HG02973 (cell line): ENCODE results near the gene DAZAP2.
A peak's percentile ranks its signal among the peaks of the same experiment; 100 is the strongest.
"Not testable (repeated sequence)": the region's sequence is repeated elsewhere in the genome, so short reads cannot be mapped to it uniquely, and the experiment has no call there.

ENCODE experiments used
- ATAC-seq: cut with Tn5 transposase; IDR thresholded peaks from one replicate; pipeline ENCODE4 v1.9.1; 2021; ENCODE audit warnings: moderate library complexity; ENCODE audit not compliant: unreplicated experiment

DAZAP2 gene

DNA sequence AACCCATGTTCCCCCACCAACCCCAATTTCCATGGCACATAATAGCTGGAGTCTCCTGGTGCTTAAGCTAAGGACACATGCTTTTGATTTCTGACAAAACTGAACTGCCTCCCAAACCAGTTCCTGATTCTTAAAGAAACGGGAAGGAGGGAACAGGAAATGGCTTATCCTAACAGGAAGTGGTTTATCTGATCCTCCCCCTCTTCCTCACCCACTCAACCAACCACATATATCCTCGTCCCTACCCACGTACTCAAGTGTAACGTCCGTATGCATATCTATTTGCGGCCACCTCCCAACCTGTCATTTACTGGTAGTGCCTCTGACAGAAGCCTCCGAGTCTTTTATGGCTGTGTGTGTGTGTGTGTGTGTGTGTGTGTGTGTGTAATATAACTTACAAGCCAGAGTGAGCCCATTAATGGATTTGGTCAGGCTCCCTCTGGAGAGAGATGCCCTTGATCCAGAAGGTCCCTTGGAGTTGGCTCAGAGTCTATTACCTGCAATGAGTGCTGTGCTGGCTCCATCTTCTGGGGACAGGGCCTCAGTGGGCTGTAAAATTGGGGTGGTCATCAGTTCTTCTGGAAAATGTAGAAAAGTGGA lies 7.7 kb downstream of the DAZAP2 start:
- no peak for ATAC-seq

DNA sequence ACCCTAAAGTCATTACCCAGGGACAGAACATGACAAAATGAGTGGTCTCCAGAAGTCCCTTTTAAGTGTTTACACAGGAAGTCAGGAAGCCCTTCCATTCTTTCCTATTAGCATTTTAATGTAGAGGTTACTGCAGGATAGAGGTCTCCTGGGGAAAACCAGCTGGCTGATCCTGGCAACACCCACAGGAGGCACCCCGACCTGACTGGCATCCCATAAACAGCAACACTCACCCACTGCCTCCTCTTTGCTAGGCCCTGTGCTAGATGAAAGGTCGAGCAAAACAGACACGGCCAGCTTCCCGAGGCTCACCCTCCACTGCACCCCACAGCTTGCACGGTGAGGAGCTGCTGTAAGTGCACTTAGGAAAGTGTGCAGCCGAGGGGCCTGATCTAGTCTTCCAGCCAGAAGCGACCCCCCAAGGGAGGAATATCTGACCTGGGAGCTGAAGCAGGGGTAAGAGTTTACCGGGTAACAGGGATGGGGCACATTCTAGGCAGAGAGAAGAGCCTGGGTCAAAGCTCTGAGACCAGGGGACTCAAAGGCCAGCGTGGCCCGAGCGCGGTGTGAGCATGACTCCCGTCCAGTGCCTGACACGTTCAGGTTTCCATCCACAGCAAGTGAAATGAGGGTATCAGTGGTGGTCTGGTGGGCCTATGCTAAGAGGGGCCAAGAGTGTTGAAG lies 9.0 kb downstream of the DAZAP2 start:
- ATAC-seq = no peak

DNA sequence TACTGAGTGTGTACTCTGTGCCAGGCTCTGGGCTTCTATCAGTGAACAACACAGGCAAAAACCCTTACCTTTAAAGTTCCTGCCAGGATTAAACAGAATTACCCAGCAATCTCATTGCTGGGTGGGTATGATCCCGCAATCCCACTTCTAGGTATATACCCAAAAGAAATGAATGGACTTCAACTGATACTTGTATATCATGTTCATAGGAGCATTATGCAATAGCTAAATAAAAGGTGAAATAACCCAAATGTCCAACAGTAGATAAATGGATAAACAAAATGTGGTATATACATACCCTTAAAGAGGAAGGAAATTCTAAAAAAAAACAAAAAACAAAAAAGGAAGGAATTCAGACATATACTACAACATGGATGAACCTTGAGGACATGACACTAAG lies 14.7 kb downstream of the DAZAP2 start:
- no peak for ATAC-seq

DNA sequence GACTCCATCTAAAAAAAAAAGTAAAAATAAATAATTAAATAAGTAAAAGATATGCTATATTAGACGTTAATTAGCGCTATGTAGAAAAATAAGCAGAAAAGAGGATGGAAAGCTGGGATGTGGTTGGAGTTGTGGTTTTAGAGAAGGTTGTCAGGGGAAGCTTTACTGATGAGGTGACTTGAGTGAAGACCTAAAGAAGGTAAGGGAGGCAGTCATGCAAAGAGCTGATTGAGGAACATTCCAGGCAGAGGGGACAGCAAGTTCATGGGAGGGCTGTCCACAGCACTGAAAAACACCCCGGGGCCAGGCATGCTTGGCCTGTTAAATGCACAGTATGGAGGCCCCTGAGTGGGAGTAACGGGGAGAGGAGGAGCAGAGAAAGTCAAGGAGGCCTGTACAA lies 15.9 kb downstream of the DAZAP2 start:
- no peak for ATAC-seq

DNA sequence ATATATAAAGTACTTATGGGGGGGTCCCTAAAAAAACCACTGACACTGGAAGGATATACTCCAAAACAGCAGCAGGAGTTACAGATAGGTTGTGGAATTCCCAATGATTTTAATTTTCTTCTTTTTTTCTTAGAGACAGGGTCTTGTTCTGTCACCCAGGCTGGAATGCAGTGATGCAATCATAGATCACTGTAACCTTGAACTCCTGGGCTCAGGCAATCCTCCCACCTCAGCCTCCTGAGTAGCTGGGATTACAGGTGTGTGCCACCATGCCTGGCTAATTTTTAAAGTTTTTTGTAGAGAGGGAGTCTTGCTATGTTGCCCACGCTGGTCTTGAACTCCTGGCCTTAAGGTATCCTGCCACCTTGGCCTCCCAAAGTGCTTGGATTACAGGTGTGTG lies 21.0 kb downstream of the DAZAP2 start:
- not testable (repeated sequence) for ATAC-seq

DNA sequence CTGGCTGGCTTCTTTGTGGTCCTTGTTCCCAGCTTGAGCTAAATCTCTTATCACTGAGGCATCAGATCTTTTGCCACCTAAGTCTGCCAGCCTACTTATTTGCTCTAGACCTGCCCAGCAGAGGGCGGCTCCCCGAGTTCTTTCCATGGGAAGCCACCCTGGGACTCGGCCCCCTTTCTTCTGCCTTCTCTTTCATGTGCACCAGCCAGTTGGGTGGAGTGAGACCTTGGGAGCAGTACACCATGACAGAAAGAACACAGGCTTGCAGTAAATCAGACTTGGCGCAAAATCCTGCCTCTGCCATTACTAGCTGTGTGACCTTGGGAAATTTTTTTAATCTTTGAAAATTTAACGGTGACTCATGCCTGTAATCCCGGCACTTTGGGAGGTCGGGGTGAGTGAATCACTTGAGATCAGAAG lies 24.1 kb downstream of the DAZAP2 start:
- no peak for ATAC-seq

DNA sequence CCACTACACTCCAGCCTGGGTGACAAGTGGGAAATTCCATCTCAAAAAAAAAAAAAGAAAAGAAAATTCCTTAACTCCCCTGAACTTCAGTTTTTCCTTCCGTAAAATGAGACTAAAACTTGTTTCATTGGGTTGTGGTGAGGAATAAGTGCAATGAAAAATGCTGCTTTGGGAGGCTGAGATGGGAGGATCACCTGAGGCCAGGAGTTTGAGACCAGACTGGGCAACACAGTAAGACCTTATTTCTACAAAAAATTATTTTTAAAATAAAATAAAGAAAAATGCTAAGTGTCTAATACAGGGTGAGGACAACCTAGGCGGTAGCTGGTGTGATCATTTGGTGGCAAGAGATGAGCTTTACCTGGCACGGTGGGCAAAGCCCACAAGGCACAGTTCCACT lies 24.7 kb downstream of the DAZAP2 start:
- ATAC-seq = no peak

DNA sequence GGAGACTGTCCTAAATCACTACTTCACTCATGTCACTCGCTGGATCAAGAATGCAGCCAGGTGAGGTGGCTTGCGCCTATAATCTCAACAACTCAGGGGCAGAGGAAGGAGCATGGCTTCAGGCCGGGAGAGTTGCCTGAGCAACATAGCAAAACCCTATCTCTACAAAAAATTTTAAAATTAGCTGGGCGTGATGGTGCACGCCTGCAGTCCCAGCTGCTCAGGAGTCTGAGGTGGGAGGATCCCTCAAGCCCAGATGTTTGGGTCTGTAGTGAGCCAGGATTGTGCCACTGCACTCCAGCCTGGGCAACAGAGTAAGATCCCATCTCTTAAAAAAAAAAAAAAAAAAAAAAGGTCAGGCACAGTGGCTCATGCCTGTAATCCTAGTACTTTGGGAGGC lies 25.7 kb downstream of the DAZAP2 start:
- no peak for ATAC-seq

DNA sequence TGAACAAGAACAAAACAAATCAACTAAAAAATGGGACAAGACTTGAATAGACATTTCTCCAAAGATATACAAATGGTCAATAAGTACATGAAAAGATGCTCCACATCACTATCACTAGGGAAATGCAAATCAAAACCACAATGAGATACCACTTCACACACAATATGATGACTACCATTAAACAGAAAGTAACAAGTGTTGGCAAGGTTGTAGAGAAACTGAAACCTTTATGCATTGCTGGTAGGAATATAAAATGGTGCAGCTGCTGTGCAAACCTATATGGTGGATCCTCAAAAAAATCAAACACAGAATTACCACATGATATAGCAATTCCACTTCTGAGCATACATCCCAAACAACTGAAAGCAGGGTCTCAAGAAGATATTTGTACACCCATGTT lies 26.4 kb downstream of the DAZAP2 start:
- no peak for ATAC-seq

DNA sequence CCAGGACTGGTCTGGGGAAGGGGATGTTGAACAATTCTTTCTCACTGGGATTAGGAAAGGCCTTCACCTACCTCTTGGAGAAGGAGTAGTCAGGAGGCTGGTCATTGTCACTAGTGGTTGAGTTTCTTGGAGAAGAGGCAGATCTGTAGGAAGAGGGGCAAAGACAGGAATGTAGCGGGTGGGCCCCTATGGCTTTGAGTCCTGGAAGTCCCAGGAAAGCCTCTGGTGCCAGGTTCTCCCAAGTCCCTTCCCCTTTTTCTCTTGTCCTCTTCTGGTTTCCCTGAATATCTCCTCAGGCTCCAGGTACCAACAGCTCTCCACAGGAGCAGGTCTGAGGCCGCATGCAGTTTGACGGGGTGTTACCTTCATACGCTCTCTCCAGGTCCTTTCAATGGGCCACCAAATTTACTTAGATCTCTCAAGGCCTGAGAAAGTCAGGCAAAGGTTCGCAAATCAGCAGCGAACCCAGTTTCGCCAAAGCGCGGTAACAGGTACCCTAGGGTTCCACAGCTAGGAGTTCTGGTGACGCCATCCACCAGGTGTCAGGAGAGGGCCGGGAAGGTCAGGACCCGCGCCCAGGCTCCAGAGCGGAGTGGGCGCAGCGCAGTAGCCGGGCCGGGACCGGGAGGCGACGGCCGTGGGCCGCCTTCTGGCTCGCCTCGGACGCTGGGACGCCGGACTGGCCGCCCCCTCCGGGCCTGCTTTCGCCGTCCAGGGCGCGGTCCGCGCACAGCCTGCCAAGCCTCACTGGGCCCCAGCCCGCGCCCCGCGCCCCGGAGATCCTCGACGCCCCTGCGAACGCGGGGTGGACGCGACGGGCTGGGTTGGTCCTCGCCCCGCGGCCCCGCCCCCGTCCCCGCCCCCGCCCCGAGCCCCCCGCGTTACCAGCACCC lies 30.8 kb downstream of the DAZAP2 start:
- ATAC-seq = no peak

DNA sequence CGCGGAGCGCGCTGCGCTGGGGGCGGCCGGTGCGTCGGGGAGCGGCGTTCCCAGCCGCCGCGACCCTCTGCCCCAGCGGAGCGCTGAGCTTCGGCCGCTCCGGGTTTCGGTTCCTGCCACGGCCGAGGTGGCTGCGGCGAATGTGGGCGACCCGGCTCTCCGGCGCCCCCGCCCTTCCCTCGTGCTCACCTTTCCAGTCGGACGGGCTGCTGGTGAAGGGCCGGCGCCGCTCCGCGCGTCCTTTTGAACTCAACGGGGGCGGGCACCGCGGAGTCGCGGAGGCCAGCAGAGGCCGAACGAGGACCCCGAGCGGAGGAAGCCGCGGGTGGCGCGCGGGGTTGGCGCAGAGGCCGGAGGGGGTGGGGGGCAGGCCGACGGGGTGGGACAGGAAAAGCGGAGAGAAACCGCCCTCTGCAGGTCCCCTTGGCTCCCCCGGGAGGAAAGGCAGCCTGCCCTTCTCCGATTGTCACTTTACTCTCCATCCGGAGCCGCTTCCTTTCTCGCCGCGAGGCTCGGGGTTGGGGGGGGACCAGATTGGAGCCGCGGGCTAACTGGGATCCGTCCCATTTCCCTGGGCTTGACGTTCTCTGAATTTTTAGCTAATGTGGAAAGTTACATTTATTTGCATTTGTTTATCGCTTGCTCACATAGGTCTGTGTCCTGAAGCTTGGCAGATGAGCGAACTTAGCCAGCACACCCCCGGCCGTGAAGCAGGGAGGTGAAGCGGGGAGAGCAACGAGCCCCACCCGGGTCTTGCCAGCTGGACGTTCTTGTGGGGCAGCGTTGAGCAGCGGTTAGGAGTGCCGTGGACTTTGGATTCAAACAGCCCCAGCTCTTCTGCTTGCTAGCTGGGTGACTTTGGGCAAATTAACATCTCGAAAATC lies 31.7 kb downstream of the DAZAP2 start, which contains the start of gene SMAGP:
Gene SMAGP, minus strand, starts transcription at position 349 of the 884 bp plus-strand sequence. CDS start 1,137 bp downstream, outside the sequence.
- ATAC-seq = peak; percentile 55

DNA sequence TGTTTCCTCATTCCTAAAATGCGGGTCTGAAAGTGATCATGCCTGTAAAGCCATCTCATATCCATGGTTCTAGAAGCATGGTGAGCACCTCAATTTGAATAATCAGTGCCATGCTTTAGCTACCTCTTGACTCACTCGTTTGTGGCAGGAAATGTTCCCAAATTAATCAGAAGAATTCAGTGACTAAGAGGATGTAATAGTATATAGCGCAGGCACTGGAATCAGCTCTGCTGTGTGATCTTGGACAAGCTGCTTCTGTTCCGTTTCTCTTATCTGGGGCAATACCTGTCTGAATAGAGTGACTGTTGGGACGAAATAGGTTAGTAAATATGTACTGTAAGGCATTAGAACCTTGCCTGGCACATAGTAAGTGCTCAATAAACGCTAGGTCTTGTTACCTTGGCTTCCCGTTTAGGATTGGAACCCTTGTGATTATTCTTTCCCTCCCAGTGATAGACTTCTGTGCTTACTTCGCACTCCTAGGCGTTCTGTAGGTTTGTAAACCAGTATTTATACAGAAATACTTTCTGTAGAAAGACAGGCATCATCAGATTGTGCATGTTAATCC lies 32.4 kb downstream of the DAZAP2 start:
- no peak for ATAC-seq

DNA sequence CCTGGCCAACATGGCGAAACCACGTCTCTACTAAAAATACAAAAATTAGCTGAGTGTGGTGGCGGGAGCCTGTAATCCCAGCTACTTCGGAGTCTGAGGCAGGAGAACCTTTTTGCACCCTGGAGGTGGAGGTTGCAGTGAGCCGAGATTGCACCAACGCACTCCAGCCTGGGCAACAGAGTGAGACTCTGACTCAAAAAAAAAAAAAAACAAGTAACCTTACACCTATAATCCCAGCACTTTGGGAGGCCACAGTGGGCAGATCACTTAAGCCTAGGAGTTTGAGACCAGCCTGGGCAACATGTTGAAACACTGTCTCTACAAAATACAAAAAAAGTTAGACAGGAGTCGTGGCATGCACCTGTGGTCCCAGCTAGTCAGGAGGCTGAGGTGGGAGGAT lies 34.2 kb downstream of the DAZAP2 start:
- ATAC-seq = not testable (repeated sequence)

DNA sequence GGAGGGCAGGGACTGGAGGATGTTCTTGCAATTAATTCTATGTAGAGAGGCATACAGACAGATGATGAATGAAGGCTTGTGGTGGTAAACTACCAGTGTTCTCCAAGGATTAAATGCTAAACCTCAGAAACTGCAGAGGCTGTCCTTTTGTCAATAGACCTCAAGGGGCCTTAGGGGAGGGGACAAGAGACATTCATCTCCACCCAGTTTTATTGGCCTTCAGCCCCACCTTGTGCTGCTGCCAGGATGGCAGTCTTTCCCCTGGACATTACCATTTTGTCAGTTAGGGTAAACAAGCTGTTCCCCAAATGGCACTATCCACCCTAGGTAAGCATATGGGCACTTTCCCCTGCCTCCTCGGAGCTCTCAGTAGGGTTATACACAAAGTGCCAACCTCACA lies 36.5 kb downstream of the DAZAP2 start:
- no peak for ATAC-seq

DNA sequence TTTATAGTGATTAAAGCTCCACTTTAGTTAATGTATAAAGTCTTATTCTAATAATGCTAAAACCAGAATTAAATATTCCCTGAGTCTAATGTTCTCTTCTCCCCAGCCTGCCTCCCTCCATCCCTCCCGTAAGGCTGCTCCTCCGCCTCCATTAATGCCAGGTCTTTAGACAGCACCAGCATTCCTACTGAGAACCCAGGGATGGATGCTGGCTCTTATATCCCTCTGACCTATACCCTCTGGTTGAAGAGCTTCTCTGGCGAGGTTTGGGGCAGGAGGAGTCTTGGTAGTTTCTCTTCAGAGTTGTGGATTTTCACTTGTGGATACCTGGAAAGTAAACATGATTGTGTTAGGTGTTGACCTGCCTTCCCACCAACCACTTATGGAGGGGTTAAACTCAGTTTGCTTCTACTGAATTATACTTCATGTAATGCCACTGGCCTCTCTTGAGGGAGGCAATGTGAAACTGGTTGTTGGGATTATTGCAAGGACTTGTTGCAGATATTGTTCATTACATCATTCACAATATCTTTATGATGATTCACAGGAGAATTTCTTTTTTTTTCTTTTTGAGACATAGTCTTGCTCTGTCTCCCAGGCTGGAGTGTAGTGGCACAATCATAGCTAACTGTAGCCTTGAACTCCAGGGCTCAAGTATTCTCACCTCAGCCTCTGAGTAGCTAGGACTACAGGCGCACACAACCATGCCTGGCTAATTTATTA lies 42.7 kb downstream of the DAZAP2 start:
- ATAC-seq = no peak

DNA sequence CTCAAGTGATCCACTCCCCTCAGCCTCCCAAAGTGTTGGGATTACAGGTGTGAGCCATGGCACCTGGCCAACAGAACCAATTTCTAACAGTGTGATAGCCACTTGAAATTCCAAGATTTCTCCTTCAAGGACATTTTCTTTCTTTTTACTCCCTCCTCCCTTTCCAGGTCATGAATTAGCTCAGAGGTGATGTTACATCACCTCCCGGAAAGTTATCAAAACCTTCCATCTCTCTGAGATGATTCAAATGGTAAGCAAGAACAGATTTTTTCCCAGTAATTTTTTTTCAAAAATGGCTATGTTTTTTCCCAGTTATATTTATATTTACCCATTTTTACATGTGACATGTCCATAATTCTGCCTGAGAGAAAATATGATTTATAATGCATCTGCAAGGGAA lies 47.2 kb downstream of the DAZAP2 start:
- ATAC-seq = no peak

DNA sequence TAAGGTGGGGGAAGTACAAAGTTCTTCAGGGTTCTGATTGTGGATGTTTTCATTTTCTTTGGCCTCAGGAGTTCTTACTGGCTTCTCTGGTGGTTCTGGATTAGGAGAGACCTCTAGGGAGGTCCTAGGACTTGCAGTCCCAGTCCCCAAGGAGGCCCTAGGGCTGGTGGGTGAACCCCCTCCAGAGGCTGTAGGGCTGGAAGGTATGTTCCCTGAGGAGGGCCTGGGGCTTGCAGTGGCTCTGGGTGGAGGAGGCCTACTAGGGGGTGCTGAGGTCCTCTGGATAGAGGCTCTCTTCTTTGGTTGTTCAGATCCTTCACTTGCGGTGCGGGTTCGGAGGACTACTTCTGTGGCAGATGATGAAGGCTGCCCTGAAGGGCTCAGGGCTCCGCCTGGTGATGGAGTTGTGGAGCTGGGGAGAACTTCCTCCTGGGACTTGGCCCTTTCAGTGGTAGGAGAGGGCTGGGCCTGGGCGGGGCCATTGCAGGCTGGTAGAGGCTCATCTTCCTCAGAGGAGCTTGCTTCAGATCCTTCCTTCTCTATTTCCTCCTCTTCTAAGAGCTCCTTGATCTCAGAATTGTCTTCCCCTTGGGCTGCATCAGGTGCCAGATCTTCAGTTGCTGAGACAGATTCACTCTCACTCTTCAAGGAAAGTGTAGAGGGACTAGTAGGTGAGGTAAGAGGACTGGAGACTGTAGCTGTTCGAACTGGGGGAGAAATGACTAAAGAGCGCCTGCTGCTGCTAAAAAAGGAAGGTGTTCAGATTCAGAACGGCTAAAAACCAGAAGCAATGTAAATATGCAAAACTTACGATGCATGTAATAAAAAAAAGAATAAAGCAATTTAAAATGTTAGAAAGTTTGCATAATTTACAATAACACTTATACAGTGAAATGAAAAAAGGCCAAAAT lies 53.2 kb downstream of the DAZAP2 start:
- ATAC-seq = not testable (repeated sequence)
